Inflammatory macrophage treated with lipopolysaccharide for 1 hour (primary cell): ENCODE measurements around the gene ZNF24.

Experiments
- DNase-seq, 2 donors: peaks; one replicate each; pipeline ENCODE4 v3.0.0-alpha.2; 2020 to 2022

Gene ZNF24

DNA sequence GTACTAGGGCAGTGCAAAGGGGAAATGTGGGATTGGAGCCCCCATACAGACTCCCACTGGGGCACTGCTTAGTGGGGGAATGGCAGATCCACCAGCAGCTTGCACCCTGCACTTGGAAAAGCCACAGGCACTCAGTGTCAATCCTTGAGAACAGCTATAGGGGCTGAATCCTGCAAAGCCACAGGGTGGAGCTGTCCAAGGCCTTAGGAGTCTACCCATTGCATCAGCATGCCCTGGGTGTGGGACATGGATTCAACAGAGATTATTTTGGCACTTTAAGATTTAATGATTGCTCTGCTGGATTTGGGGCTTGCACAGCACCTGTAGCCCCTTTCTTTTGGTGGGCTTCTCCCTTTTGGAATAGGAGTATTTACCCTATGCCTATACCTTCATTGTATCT lies 8.6 kb upstream of the ZNF24 start:
- DNase-seq = no peak

DNA sequence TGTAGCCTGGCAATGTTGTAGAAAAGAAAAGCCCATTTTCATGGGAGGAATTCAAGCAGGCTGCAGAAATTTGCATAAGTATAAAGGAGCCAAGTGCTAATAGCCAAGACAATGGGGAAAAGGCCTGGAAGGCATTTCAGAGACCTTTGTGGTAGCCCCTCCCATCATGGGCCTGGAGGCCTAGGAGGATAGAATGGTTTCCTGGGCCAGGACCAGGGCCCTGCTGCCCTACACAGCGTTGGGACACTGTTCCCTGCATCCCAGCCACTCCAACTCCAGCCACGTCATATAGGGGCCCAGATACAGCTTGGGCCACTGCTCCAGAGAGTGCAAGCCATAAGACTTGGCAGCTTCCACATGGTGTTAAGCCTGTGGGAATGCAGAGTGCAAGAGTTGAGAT lies 8.1 kb upstream of the ZNF24 start:
- DNase-seq = no peak

DNA sequence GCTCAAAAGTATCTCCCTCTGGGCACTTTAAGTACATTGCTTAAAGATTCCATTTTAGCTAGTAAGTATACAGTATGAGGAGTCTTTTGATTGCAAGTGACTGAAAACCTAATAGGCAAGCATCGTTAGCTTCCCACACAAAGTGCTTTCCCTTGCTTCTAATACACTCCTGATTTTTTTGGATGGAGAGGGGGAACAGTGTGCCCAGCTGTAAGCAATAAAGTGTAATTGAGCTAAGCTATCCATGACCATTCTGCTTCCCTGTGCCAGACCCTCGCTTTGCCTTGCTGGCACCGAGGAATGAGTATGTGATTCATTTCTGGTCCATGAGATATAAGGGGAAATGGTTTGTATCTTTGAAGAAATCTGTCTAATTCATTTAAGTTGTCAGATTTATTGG lies 3.8 kb upstream of the ZNF24 start:
- DNase-seq = no peak

DNA sequence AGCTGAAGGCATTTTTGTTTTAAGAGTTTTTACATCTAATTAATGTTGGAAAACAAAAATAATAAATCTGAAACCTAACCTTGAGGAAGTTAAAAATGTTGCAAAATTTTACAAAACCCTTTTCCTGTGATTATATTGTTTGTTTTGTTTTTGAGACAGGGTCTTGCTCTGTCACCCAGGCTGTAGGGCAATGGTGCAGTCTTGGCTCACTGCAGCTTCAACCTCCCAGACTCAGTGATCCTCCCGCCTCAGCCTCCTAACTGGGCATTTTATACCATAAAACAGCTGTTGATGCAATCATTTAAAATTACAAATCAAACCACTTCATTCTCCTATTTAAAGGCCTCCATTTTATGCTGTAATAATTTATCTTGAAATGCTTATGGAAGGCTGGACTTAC lies 1.7 kb upstream of the ZNF24 start:
- no peak for DNase-seq

DNA sequence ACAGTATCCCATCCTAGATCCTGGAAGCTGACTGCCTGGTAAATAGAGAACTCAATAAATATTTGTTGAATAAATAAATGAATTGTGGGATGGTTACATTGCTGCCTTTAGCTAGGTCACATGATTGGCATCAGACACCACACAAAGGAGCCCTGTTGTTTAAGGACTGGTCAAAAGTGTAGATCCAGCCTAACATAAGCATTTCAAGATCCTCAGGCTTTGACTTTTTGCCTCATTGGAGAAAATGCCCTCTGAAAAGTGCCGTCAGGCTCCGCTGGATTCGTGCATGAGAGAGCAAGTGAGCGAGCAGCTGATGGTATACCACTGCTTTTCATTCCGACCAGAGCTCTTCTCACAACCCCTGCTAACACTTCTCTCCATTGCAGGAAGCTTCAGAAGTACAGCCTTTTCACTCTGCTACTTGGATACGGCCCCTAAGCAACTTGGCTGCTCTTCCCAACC lies 1.3 kb upstream of the ZNF24 start:
- no peak for DNase-seq

DNA sequence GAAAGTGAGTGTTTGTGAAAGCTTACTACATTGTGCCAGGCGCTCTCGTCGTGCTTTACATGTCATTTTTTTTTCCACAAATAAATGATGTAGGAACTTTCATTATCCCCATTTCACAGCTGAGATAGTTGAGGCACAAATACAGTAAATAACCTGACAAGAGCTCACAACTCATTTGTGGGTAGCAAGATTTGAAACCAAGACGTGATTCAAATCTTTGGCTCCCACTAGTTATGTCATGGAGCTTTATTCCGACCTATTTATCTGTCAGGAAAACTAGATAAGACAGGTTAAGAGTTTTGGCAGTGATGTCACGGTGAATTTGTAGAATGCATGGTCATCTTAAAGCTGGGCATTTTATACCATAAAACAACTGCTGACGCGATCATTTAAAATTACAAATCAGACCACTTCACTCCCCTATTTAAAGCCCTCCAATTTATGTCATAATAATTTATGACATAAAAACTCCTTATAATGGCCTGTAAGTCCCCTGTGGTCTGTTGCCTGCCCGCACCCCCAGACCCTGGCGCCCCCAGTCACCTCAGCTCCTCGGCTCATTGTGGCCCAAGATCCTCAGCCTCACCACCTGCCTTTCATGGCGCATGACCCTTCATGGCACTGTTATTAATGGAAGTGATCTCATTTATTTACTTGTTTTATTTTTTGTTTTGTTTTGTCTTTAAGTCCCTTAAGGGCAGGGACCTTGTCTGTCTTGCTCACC lies 678 bp upstream of the ZNF24 start:
- no peak for DNase-seq

DNA sequence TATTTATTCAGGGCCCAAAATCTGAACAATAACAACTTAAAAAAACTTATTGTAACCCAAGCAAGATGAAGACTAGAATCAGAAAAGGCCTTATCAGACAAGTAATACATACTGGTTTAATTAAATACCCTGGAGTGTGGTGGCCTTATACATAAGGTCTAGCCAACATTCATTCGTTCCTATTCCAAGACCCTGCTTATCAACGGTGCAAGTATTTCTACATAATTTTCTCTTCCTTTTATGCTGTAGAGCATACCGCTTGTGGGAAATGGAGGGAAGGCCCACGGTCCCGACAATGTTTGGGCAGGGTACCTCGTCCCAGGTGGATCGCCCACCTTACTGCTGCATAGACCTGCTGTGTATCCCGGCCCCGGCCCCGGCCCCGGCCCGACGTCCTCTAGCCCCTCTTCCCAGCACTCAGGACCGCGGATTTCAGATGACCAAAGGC lies 708 bp downstream of the ZNF24 start:
- DNase-seq = no peak

DNA sequence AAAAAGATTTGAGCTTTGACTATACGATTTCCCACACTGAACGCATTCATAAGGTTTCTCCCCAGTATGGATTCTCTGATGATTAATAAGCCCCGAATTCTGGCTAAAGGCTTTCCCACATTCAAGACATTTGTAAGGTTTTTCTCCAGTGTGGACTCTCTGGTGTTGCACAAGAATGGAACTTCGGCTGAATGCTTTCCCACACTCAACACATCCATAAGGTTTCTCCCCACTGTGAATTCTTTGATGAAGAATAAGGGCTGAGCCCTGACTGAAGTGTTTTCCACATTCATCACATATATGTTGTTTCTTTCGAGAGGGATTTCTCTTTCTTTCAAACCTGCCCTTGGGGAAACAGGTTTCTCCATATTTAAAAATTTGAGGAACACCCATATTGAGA lies 6.9 kb downstream of the ZNF24 start:
- peak; percentile 61 to 84 for DNase-seq

DNA sequence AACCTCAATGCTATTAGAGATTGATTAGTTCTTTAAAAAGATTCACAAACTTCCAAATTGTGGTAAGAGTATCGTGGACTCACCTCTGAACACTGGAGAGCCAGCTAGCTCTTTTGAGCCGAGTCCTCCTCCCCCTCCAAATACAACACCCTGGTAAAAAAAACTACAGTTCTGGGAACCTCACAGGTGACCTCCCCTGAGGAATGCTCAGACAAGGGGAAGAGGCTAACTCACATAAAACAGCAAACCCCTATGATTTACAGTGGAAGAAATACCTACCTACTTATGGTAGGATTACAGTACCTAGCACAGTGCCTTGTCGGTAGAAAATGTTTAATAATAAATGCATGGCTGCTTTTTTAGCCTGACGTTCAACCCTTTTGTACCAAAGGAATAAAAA lies 8.4 kb downstream of the ZNF24 start:
- no peak for DNase-seq

DNA sequence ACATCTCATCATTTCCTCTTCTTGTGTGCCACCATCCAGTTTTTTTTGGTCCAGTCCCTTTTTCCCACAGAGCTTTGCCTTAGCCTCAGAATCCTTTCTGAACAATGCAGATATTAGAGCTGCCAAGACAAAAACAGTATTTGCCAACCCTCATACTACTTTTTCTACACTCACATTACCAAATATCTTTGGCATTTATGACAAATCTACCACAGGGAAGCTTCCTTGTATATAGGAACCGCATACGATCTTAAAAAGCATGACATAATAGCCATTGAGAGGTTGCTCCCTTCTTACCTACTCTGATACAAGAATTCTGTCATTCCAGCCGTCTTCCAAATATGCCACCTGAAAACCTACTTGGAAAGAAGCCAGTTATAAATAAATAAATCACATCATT lies 9.4 kb downstream of the ZNF24 start:
- no peak for DNase-seq

DNA sequence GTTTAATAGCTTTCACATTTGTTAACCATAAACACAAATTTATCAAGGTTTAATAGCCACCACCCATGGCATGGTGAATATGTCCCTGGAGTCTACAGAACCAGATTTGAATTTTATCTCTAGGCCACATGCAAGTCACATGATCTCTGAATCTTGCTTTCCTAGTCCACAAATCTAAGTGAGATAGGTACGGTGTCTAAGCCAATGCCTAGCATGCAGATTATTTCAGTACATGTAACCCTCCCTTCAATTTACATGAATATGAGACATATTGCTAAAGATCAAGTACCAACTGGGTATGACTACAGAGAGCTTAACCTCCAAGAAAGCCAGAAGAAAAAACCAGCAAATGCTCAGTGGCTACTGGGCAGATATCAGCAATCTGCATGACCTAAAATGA lies 10.0 kb downstream of the ZNF24 start:
- no peak for DNase-seq

DNA sequence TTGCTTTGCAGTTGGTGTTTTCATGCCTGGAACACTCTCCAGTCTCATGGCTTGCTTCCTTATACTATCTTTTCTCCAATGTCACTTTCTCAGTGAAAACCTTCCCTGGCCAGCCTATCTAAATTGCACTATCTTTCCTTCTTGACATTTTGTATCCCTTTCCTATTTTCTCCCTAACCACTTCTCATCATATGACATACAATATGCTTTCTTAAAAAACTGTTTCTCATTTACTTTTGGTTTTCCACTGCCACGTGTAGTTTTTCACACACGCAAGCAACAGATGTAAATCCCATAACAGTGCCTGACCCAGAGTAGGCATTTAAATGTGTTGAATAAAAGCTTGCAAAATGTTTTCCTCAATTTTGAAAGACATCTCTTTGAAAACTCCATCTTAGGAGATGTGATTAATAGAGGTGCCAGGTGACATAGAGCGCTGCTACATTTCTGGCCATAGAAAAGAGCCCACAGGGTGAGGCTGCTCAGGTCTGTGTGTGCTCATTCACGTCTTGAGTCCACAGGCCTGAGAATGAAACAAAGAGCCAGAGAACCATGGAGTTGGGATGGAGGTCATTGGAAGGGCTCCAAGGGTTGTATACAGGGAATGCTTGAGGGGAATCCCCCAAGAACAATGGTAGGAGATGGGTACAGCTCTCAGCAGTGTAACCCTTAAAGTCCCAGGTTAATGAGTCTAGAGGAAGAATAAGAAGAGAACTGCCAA lies 12.7 kb downstream of the ZNF24 start:
- DNase-seq = no peak

DNA sequence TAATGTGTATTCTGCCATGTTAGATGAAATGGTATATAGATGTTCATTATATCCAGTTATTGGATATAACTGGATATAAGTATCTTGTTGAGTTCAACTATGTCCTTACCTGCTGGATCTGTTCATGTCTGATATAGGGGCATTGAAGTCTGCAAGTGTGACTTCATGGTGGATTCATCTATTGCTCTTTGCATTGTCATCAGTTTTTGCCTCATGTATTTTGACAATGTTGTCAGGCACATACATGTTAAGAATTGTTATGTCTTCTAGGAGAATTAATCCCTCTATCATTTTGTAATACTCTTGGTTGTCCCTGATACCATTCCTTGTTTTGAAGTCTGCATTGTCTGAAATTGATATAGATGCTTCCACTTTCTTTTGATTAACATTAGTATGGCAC lies 15.4 kb downstream of the ZNF24 start:
- DNase-seq = no peak

DNA sequence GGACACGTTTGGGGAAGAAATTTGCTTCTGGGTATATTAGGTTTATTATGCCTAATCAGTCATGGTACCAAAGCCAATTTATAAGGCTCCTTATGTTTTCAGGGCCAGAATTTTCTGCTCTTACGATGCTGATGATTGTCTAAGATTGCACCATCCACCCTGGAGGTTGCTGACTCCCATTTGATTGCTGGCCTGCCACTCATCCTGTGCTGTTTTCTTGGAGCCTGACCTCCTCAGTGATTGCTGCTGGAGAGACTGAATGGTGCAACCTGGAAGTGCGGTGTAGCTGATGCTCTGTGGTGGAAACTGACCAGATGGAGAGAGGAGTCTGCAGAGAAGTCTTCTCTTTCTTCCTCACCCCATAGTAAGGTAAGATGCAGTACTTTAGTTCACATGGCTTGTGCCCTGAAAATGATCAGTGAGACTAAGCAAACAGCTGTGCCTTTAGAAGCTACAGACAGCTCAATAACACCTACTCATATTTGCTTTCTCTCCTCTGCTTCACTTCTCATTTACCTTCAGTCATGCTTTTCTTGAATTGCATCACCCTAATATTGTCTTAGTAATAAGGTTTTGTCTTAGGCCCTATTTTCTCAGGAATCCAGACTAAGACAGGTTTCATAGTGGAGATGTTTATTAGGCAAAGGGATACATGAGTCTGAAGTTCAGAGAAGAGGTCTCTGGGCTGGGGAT lies 17.4 kb downstream of the ZNF24 start:
- no peak for DNase-seq

DNA sequence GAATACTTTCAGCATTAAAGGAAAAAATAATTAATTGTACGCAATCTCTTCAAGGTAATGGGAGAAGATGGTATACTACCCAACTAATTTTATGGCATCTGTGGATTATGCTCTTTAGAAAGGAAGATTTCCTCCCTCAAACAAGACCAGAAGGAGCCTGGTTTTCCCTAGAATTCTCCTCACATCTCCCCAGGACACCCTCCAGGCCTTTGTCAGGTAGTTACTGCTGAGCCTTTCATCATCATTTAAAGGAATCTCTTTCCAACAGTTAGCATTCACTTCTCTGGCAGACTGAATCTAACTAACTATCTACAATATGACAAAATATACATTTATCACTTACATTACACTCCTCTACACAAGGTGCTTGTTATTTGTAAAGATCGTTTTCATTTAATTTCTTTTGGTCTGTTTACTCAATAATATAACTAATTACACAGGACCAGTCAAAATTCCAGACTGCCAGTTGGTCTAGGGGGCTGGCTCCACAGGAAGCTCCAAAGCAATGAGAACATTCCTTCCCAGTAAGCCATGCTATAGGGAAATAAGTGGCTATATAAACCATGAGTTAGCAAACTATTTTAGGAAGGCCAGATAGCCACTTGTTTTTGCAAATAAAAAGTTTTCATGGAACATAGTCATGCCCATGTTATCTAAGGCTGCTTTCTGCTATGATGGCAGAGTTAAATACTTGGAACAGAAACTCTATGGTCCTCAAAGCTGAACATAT lies 19.1 kb downstream of the ZNF24 start:
- DNase-seq = no peak

DNA sequence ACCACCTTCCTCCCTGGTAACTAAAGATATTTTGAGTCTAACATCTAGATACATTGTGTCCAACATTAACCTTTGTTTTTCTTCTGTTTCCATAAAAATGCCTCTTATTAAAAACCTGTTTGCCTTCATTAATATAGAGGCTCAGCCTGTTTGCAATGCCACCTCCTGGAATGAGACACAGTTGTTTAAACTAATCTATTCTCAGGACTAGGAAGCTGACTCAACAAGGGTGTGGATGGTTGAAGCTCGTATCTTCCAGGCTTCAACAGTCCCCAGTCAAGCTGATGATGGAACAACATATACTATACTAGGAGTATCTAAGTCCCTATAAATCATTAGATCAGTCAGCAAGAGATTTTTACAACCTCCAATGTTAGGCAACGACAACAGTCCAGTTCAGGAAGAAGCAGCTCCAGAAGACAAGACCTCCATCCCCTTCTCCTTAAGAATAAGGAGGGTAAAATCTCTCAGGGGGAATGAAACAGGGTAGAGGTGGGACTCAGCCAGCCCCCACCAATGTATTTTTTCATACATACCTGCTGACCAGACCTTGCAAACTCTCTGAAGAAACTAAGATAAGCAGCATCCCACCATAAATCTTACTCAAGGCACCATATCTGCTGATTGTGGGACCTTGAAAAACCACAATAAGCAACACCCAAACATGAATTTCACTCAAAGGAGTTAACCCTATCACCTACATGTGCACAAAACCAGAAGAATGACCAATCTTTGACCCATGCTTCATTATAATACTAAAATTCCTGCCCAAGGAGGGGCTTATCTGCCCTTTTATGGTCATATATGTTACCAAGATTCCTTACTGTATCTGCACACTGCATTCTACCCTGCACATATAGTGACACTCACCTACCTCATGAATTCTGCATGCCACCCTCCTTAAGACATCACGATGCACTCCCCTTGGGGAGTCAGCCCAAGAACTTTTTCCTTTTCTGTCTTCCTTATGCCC lies 21.4 kb downstream of the ZNF24 start:
- DNase-seq = no peak

DNA sequence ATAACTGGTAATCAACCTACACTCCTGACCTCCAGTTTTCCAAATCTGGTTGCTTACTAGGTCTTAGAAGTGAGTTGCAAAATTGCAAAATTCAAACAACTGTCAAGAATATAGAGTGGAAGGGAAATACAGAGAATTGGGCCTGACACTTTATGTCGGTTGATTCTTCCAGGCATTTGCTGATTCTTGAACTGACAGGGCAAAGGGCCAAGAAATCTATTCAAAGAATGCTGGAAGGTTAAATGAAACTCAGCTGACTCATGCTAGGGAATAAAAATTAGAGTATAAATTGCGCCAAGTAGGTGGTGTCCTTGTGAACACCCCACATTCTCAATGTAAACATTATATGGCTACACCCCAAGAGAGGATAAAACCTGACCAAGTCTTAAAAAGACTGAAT lies 32.7 kb downstream of the ZNF24 start:
- no peak for DNase-seq

DNA sequence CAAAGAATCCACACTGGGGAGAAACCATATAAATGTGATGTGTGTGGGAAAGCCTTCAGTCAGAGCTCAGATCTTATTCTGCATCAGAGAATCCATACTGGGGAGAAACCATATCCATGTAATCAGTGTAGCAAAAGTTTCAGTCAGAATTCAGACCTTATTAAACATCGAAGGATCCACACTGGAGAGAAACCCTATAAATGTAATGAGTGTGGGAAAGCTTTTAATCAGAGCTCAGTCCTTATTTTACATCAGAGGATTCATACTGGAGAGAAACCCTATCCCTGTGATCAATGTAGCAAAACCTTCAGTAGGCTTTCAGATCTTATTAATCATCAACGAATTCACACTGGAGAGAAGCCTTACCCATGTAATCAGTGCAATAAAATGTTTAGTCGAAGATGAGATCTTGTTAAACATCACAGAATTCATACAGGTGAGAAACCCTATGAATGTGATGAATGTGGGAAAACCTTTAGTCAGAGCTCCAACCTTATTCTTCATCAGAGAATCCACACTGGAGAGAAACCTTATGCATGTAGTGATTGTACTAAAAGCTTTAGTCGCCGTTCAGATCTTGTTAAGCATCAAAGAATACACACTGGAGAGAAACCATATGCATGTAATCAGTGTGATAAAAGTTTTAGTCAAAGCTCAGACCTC lies 37.5 kb downstream of the ZNF24 start:
- no peak for DNase-seq

DNA sequence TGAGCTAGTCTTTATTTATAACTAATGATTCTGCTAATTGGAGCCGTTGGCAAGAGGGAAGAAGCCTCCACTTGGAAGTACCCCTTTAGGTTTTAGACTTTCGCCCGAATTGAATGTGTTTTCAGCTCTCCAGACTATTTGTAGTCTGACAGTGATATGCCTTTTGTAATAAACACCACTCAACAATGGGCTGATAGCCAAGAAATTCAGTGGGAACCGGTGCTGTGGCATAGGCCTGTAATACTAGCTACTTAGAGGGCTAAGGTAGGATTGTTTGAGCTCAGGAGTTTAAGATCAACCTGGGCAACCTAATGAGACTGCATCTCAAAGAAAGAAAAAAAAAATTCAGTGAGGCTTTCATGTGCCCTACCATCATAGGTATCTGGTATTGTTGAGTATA lies 40.6 kb downstream of the ZNF24 start:
- DNase-seq = no peak

DNA sequence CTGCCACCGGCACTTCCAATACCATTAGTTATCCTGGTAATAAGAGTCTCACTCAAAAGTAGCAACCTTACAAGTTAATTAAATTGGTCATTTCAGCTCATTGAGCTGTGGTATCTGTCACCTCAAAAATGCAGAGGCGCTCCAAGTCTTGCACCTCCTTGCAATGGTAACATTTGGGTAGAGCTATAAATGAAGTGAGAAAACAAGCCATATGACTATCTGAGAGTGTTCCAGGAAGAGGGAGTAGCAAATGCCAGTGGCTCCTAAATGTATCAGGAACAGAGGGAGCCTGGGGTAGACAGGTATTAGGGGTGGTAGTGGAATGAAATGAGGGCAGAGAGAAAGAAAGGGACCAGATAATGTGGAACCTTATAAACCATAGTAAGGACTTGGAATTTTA lies 48.2 kb downstream of the ZNF24 start:
- no peak for DNase-seq

DNA sequence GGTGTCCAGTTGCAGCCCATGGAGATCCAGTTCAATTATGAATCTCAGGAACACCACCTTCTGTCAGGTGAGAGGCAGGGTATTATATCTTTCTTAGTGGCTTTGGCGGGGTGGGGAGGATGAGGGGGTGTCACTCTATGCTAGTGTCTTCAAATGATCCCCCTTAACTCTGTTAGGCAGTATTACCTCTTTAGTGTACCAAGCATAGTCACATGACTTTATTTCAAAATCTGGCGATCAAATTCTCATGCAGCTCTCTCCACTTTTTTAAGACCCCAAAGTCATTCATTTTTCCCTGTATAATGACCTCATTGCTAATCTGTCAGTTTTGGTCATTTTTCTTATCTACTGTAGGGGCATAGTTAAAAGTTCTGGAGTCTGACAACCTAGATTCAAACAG lies 53.1 kb downstream of the ZNF24 start:
- DNase-seq = no peak
